OCI-M1 (cell line): Measurements from ENCODE around the gene WDHD1.
"Not testable (repeated sequence)": the region's sequence is repeated elsewhere in the genome, so short reads cannot be mapped to it uniquely, and the experiment has no call there.

Experiments
- DNase-seq: peaks from one replicate; lab custom pipeline; 2025; lab: John Stamatoyannopoulos, UW

WDHD1 gene

DNA sequence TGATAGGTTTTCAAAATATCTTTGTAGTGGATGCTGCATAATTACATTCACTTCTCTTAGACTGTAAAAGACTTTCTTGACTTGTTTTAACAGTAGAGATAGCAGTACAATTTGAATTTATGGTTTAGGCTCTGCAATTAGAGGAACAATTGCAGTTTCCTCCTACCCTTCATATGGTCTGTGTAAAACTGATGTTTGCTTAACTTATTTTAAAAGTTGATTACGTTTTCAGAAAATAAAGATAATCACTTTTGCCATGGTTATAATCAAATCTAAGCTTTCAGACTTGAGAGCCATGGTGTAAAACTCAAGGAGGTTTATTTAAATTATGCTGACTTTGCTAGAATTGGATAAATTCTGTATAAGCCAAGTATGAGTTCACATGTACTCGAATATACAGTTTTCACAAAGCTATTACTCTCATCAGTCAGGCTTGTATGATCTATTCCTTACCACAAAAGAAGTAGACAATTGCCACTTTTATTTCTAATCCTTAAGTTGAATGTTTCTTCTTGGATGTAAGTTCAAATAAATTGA lies 22.1 kb upstream of the WDHD1 start:
- no peak for DNase-seq

DNA sequence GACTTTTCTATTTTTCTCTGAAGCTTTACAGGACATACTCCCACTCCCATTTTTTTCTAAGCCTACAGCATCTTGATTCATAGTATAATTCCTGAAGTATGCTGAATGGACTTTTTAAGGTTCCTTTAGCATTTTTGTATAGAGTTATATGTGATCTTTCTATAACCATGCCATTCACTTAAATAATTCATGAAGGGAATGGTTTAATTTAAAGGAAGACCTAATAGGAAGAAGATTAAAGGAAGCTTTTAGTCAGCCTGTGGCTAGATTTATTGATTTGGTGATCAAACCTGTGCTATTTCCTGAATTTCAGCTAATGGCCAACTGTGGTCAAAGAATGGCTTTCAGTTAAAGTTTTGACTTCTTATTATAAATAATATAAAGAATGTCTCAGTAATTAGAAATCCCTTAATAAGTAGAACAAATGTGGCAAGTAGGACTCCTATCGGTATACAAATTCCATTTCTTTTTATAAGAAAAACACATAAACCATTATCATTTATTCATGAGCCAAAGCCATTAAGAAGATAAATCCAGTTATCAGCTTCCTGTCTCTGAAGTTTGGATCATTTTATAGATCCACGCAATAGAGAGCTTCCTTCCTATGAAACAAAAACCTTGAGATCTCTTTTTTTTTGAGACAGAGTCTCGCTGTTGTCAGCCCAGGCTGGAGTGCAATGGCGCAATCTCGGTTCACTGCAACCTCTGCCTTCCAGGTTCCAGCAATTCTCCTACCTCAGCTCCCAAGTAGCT lies 20.6 kb upstream of the WDHD1 start:
- DNase-seq: no peak

DNA sequence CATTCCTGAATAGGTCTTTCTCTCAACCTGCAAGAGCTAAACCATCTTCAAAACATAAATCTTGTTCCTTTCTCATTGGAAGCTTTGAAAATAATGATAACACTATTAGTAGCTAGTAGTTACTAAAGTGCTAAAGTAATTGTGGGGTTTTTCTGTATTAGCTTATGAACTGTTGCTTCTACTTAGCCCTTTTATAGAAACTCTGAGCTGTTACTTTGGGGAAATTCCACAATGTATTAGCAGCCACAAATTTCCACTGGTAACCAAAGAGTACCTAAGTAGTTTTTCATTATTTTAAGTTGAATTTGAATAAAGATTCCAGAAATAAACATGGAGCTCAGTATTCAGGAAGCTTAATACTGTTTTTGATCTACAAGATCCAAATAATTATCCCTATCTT lies 18.2 kb upstream of the WDHD1 start:
- DNase-seq: no peak

DNA sequence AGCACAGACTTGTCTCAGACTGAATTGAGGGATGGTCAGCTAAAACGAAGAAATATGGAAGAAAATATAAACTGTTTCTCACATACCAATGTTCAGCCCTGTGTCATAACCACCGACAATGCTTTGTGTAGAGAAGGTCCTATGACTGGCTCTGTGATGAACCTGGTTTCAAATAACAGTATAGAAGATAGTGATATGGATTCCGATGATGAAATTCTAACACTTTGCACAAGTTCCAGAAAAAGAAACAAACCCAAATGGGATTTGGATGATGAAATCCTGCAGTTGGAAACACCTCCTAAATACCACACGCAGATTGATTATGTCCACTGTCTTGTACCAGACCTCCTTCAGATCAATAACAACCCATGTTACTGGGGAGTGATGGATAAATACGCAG lies 16.6 kb upstream of the WDHD1 start:
- no peak for DNase-seq

DNA sequence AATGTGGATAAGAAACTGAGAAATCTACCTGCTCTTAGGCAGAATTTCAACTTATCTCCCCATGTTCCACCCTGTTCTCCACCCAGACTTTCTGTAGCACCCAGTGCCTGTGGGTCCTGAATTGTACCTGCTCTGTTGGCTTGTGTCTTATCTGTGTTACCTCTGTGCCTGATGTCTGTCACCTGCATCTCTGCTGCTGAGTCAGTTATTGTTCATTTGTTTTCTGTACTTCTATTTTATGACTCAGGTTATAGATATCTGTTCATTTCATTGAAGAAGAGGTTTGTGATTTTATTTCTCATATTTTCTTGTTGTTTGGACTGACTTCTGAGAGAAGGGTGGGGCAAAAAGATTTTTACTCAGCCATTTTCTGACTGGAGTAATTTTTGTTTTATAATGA lies 11.8 kb upstream of the WDHD1 start:
- no peak for DNase-seq

DNA sequence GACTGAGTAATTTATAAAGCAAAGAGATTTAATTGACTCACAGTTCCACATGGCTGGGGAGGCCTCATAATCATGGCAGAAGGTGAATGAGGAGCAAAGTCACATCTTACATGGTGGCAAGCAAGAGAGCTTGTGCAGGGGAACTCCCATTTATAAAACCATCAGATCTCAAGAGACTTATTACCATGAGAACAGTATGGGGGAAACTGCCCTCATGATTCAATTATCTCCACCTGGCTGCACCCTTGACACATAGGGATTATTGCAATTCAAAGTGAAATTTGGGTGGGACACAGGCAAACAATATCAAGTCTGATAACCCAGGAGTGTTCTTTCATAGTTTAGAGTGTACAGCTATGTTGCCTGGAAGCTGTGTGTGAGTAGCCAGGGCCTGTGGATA lies 11.1 kb upstream of the WDHD1 start:
- DNase-seq: not testable (repeated sequence)

DNA sequence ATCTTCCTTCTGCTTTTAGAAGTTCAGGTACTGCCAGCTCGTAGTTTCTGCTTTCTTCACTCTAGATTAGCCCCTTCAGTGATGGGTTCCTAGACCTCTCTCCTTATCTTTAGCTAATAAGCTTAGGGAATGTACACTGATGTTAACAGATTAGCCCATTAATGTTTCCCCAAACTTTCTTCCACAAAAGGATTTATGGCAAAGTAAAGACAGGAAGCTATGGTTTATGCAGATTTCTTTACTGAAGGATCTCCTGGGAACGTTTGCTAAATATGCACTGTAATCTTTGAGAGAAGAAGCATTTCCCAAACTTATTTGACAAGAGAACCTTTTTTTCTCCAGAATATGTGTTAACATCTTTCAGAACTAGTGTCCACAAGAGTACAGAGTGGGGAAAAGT lies 4.3 kb upstream of the WDHD1 start:
- peak; percentile 7 for DNase-seq

DNA sequence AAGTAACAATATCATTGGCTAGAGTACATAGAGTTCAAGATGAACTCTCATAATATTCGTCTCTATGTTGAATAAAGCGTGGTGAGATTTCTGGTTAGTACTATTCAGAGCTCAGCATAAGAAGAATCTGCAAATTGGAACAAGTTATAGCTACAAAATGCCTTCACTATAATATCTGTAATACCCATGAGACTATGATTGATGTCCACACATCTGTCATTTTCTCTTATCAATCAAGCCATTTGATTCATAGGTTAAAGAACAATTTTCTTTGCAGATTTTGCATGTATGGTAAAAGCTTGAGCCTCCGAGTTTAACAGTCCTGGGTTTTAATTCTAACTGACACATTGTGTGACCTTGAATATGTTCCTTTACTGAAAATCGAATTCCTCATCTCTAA lies 1.6 kb upstream of the WDHD1 start:
- DNase-seq: no peak

DNA sequence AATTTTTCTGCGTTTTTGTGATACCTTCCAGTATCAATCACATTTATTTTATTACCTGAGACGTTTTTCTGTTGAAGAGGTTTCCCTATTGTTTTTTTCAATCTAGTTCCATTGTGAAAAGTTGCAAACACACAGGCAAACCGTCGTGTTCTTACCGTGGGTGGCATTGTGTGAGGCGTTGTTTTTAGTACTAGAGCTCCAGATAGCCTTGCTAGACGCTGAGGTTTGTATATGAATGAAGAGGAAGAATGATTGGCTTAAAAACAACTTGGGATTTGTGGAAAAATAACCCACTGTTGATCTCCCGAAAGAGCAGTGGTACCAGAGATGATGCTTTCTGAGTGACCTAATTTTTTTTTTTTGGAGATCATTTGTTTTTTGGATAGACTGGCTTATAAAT lies 1.2 kb upstream of the WDHD1 start:
- peak; percentile 7 for DNase-seq

DNA sequence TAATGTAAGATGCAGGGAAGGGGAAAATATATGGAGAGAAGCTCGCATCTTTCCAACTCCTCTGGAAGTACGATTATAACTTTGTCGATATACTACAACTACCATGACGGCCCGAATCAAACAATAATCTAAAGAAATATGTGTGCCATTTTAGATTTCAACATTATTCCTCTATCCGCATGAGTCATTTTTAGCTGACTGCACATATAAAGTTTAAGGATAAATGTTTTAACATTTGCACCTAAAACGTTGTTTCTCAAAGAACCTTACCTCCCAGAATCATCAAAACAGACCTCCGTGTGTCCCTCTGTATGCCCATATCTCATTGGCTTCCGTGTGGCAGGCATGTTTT lies 482 bp downstream of the WDHD1 start:
- no peak for DNase-seq

DNA sequence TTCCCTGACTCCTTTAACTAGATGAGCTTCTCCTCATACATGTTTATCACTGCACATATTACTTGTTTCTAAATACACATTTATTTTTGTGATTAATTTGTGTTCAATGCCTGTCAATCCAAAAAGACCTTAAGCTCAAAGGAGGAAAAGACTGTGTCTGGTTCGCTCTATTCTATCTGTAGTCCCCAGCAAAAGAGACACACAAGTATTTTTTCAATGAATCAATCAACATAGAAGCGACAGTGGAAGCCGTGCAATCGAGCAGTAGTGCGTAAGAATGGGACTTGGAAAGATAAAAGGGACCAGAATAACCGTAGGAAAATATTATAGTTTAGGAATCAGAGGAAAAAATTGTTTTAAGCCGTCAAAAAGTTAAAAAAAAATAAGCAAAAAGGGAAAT lies 951 bp downstream of the WDHD1 start:
- no peak for DNase-seq

DNA sequence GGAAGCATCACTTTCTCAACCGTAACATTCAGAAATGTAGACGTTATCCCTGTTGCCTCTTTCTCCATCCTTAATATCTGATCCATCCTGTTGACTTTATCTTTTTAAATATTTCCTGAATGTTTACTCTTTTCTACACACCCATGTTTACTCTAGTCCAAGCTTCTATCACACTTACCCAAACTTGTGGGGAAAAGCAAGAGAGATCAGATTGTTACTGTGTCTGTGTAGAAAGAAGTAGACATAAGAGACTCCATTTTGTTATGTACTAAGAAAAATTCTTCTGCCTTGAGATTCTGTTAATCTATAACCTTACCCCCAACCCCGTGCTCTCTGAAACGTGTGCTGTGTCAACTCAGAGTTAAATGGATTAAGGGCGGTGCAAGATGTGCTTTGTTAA lies 2.5 kb downstream of the WDHD1 start:
- DNase-seq: not testable (repeated sequence)

DNA sequence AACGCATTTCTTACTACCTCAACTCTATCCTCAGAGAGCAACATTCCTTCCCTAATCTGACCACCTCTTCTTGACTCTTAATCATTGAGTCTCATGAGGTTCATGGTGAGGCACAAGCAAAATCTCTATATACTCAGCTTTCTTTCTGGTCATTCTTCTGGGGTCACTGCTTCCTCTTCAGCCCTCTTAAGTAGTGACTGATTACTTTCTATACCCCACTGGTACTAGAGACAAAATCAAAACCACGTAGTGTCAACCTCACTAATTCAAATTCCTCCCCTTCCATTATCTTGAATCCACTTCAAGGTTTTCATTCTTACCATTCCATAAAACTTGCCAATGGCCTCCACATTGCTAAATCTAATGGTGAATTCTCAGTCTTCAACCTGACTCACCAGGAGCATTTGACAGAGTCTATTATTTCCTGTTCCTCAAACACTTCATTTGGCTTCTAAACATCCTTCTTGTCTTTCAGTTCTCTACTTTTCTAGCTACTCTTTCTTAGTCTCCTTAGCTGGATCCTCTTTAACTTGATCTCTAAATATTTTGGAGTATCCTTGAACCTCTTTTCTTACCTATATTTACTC lies 6.8 kb downstream of the WDHD1 start:
- no peak for DNase-seq

DNA sequence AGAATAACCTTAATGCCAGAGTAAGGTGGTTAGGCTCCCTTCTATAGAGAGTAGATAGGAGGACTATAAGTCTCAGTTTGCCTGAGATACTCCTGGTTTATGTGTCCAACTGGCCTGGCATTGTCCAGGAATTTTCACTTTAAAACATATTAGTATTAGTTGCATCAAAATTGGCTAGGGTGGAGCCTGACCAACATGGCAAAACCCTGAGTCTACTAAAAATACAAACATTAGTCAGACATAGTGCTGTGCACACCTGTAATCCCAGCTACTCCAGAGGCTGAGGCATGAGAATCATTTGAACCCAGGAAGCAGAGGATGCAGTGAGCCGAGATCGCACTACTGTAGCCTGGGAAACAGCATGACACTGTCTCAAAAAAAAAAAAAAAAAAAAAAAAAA lies 11.9 kb downstream of the WDHD1 start:
- no peak for DNase-seq

DNA sequence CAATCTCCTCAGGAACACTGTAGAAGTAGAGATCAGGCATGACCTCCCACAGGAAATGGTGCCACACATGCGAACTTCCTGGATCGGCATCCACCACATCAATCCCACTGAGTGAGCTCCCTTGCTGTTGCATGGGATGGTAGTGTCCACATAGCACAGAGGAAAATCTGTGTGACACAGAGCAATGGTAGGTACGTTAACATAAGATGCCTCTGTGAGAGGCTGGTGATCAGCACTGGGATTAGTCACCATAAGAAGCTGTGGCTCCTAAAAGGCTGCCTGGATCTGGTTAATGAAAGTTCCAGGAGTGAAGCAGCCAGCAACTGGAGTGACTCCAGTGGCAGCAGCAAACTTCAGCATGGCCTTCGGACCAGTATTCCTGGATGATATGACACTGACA lies 21.8 kb downstream of the WDHD1 start:
- DNase-seq: no peak

DNA sequence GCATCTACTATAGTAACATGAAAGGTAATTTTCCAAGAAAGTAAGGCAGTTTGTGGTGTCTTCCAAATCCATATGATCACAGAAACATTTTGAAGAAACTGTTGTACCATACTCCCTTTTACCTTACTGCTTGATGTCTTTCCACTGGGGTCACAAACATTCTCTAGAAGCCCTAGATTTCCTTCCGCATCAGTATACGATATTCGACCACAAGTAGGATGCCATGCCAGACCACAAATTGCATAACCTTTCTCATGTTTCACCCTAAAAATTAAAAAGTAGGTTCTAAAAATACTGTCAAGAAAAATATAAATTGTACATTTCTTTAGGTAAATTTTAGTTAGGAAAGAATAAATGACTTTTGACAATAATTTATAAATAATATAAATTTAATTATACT lies 26.5 kb downstream of the WDHD1 start:
- DNase-seq: peak; percentile 7

DNA sequence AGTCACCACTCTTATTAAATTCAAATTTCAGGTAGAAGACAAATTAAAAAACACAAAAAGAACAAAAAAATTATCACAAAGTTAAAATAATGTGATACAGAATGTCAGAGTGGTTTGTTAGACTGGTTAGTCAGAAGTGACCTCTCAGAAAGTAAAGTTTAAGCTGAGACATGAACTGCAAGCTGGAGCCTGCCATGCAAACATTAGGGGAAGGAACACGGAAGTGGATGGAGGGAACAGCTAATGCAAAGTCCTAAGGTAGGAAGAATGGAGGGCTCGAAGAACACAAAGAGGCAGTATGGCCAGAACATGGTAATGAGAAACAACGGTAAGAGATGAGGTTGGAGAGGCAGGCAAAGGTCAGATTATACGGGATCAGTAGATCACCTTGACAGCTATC lies 41.7 kb downstream of the WDHD1 start:
- no peak for DNase-seq

DNA sequence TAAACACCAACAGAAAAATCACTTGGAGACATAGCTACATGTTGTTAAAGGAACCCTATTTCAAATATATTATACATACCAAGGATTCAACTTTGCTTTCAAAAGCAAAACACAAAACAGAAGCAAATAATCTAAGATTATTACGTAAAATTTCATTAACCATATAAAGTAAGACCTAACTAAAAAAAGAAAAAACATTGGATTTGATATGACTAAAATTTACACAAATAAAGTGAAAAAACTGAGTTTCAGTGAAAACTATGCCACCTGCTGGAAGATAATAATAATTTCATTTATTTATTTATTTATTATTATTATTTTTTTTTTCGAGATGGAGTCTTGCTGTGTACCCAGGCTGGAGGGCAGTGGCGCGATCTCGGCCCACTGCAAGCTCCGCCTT lies 45.2 kb downstream of the WDHD1 start:
- DNase-seq: no peak

DNA sequence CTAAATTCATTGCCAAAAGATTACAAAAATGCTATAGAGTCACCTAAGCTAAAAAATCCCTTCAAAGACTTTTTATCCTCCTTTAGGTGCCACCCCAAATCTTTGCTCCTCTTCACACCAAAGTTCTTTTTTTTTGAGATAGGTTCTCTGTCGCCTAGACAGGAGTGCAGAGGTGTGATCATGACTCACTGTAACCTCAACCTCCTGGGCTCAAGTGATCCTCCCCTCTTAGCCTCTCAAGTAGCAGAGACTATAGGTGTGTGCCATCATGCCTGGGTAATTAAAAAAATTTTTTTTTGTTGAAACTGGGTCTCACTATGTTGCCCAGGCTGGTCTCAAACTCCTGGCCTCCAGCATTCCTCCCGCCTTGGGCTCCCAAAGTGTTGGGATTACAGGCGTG lies 47.9 kb downstream of the WDHD1 start:
- no peak for DNase-seq

DNA sequence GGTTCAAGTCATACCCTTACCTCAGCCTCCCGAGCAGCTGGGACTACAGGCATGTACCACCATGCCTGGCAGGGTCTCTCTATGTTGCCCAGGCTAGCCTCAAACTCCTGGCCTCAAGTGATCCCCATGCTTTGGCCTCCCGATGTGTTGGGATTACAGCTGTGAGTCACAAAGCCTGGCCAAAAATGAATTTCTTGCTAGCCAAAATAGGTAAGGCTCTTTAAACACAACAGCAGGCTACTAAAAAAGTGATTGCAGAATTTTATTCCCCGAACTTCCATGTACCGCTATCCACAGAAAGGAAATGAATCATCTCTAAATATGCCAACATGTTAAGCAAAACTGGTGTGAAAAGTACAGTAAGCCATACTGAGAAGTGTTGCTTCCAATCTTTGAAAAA lies 50.6 kb downstream of the WDHD1 start:
- no peak for DNase-seq

DNA sequence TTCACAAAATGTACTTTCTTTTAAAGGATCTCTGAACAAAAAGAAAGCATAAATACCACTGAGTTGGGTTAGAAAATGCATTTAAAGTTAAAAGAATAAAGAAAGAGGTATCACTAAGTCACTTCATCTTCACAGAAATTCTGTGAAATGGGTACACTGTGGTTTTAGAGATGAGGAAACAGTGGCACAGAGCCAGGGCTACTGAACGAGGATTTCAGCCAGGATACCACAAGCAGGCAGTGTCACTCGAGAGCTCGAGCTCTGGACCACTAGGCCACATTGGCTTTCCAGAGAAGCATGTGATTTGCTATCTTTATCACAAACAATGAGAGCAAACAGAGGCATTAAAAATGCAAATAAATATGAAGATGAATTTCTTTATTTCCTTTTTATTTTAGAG lies 51.0 kb downstream of the WDHD1 start:
- no peak for DNase-seq

DNA sequence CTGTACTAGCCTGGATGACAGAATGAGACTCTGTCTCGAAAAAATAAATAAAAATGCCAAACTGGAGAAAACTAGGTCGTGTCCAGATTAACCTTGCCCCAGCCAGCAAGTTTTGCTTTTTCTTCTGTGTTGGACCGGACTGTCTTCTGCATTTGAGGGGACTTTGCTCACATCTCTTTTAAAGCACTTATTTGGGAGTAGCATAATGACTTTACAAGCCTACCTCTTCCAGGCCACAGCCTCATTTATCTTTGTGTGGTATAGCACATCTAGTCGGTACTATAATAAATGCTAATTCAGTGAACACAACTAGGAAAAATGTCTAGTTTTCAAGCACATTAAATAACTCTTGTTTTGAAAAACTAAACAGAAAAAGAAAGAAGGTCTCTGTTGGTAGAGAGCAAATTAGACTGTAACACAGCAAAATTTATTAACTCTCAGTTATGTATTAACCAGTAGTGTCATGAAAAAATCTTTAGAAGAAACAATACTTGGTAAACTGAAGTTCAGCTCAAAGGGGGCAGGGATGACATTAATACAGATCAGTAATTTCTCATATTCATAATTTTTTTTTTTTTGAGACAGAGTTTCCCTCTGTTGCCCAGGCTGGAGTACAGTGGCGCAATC lies 52.0 kb downstream of the WDHD1 start:
- DNase-seq: no peak

DNA sequence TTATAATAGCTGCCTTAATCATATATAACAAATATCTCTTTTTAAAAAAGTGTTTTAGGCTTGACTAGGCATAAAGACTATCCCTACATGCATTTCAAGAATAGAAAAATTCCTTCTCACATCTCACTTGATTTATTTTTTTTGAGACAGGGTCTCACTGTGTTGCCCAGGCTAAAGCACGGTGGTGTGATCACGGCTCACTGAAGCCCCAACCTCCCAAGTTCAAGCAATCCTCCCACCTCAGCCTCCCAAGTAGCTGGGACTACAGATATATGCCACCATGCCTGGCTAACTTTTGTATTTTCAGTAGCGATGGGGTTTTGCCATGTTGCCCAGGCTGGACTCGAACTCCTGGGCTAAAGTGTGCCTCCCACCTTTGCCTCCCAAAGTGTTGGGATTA lies 59.4 kb downstream of the WDHD1 start:
- DNase-seq: no peak

DNA sequence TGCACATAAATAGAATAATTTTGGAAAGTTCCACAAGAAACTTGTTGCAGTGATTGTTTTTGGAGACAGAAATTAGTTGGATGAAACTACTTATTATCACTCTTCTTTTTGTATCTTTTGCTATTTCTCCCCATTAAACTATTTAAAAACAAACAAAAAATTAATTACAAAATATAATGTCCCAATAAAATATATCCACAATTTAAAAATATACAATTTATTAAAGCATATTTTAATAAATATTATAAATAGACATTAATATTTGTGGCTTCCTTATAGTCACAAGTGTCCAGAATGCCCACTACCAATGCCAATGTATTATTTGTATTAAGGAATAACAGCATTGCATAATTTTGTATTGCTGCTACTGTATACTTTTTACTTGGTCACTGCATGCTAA lies 71.8 kb downstream of the WDHD1 start:
- no peak for DNase-seq
